RWPE1 (cell line): Measurements from ENCODE around the gene CUZD1.
"Not testable (repeated sequence)": the region's sequence is repeated elsewhere in the genome, so short reads cannot be mapped to it uniquely, and the experiment has no call there.

Experiments used
- CTCF ChIA-PET: fragments of 350-600 bp; sonication (Branson Sonifier 250); formaldehyde crosslinking; extraction: SDS; loops from one replicate; lab custom pipeline; 2021; lab: Yijun Ruan, JAX
- POLR2A ChIA-PET: fragments of 400-600 bp; formaldehyde crosslinking; extraction: SDS; loops from one replicate; lab custom pipeline; 2020; ENCODE audit warnings: antibody characterized with exemption; ENCODE audit not compliant: low non-redundant PET; lab: Yijun Ruan, JAX
- DNase-seq: peaks from one replicate; pipeline ENCODE4 v3.0.0; 2012; ENCODE audit warnings: low spot score
- H3K27ac ChIP-seq: fragments of 450-650 bp; 2 replicates; pipeline ENCODE4 v1.5.1; 2017
- CTCF ChIP-seq: fragments of 450-650 bp; conservative IDR thresholded peaks from 2 replicates; pipeline ENCODE4 v1.5.1; 2017; ENCODE audit warnings: low read depth, mild to moderate bottlenecking

Gene CUZD1

GRCh38 chr10:122878799-122879338 is 33.2 kb upstream of the CUZD1 start:
- H3K27ac ChIP-seq: peak overlapping the region; percentile 88
- POLR2A ChIA-PET: no interaction called here
- CTCF ChIA-PET: interaction anchor here (0.6 kb wide), 1 partner anchor 1112 kb away, joined by 5 read pairs; no protein-coding TSS in a partner anchor
- DNase-seq: peak; percentile 42
- no peak for TF ChIP-seq CTCF

GRCh38 chr10:122877264-122877663 is 31.6 kb upstream of the CUZD1 start:
- ChIA-PET POLR2A (no interaction called here), CTCF (interaction anchor here (0.6 to 0.7 kb wide), 2 partner anchors 11 to 102 kb away, joined by 3 read pairs; no protein-coding TSS in a partner anchor)
- no peak for TF ChIP-seq CTCF
- H3K27ac ChIP-seq: no peak overlapping the region
- no peak for DNase-seq

- DNase-seq: no peak
Observed at GRCh38 chr10:122876467-122876855, 30.8 kb upstream of the CUZD1 start.

GRCh38 chr10:122875843-122876466 is 30.3 kb upstream of the CUZD1 start:
- DNase-seq: no peak
- no peak overlapping the region for H3K27ac ChIP-seq
- ChIA-PET POLR2A (no interaction called here), CTCF (no interaction called here)
- no peak for TF ChIP-seq CTCF

More at GRCh38 chr10:122876467-122876855, 30.8 kb upstream of the CUZD1 start:
- no peak for TF ChIP-seq CTCF
- H3K27ac ChIP-seq: no peak overlapping the region
- CTCF ChIA-PET: no interaction called here
- POLR2A ChIA-PET: no interaction called here

- DNase-seq, CTCF ChIA-PET, POLR2A ChIA-PET, H3K27ac ChIP-seq: not testable (repeated sequence)
Observed at GRCh38 chr10:122871947-122872346, 26.3 kb upstream of the CUZD1 start.

- DNase-seq, H3K27ac ChIP-seq, POLR2A ChIA-PET: not testable (repeated sequence)
- CTCF ChIA-PET: interaction anchor here (0.6 kb wide), 1 partner anchor 109 kb away, joined by 3 read pairs; no protein-coding TSS in a partner anchor
Observed at GRCh38 chr10:122868768-122869167, 23.1 kb upstream of the CUZD1 start.

GRCh38 chr10:122866757-122867482 is 21.3 kb upstream of the CUZD1 start:
- POLR2A ChIA-PET: not testable (repeated sequence)
- CTCF ChIA-PET: interaction anchor here (0.5 kb wide), 1 partner anchor 11 kb away, joined by 3 read pairs; no protein-coding TSS in a partner anchor

GRCh38 chr10:122864901-122865300 is 19.2 kb upstream of the CUZD1 start:
- CTCF ChIA-PET: no interaction called here
- POLR2A ChIA-PET: no interaction called here
- TF ChIP-seq CTCF: no peak
- H3K27ac ChIP-seq: no peak overlapping the region
- peak; percentile 61 for DNase-seq

More at GRCh38 chr10:122866757-122867482, 21.3 kb upstream of the CUZD1 start:
- DNase-seq, H3K27ac ChIP-seq: not testable (repeated sequence)
